ENCODE results near the gene SIVA1. TPM values are rescaled to one million over a fixed set of nuclear protein-coding genes. Genes with fewer than 3 reads are reported as not detected.

Gene SIVA1
- polyA plus RNA-seq, 3 donors: 102 to 193 (median 156) TPM

GRCh38 chr14:104758981-104759969 lies 6.3 kb downstream of the SIVA1 start:
- Histone ChIP-seq H3K27me3 (ENCODE audit: control insufficient read depth in 2 of 2, insufficient read depth in 2 of 2, low read length in 2 of 2) (no peaks in the 10 kb centered on the region), H2AFZ (ENCODE audit: insufficient read depth, low read depth, low read length, poor library complexity, severe bottlenecking) (no peak overlapping the region), H4K20me1 (ENCODE audit: insufficient read depth, low read length) (peaks cover 37% of the 10 kb centered on the region), H3K79me2 (ENCODE audit: insufficient read depth, low read length) (peaks cover 31% of the 10 kb centered on the region), H3K4me1 (ENCODE audit: control insufficient read depth in 1 of 2, insufficient read depth in 2 of 2, low read length in 2 of 2) (peaks cover 4% of the 10 kb centered on the region in 2 donors), H3K9me3 (replicated peaks in 1 of 2; ENCODE audit: control insufficient read depth in 1 of 2, insufficient read depth in 1 of 2, low read length in 2 of 2) (no peaks in the 10 kb centered on the region), H3K9ac (ENCODE audit: insufficient read depth, low read length, poor library complexity, severe bottlenecking) (no peak overlapping the region), H3K36me3 (replicated peaks in 1 of 2; ENCODE audit: control insufficient read depth in 1 of 2, insufficient read depth in 2 of 2, low read length in 2 of 2) (peaks cover 38 to 59% of the 10 kb centered on the region in 2 donors), H3K4me2 (replicated peaks; ENCODE audit: extremely low read depth, low read length, poor library complexity, severe bottlenecking) (no peak overlapping the region), H3K27ac (ENCODE audit: low read depth in 1 of 2, low read length in 2 of 2) (no peak overlapping the region), H3K4me3 (replicated peaks in 1 of 3; ENCODE audit: low read depth in 2 of 3, low read length in 3 of 3) (no peak overlapping the region)
- Mint-ChIP-seq H3K27ac (peak overlapping the region in 2 of 7 donors; percentile 32 to 77), H3K4me3 (no peak overlapping the region), H3K27me3 (ENCODE audit: low read depth in 3 of 3) (no peaks in the 10 kb centered on the region), H3K4me1 (peaks cover 2% of the 10 kb centered on the region), H3K9me3 (peaks cover 0 to 4% (median 0%) of the 10 kb centered on the region in 7 donors), H3K36me3 (peaks cover 49 to 59% of the 10 kb centered on the region in 2 donors)
- WGBS (ENCODE audit: insufficient coverage): 96% methylated on average over 25 of the region's 30 CpGs
- DNase-seq: no peak
- intact Hi-C loops (cut with micrococcal nuclease): no loop called here
- no peak for TF ChIP-seq CTCF (IDR thresholded peaks at IDR 0.05)

GRCh38 chr14:104765517-104765916 lies 12.6 kb downstream of the SIVA1 start:
- no peak overlapping the region for H3K4me3 Mint-ChIP-seq
- H2AFZ ChIP-seq (ENCODE audit: insufficient read depth, low read depth, low read length, poor library complexity, severe bottlenecking): no peak overlapping the region
- no CpG with 5 or more reads among the region's 3 CpGs for WGBS (ENCODE audit: insufficient coverage)
- H3K9ac ChIP-seq (ENCODE audit: insufficient read depth, low read length, poor library complexity, severe bottlenecking): no peak overlapping the region
- no peak overlapping the region for H3K27ac ChIP-seq (ENCODE audit: low read depth in 1 of 2, low read length in 2 of 2)
- H3K4me1 ChIP-seq (ENCODE audit: control insufficient read depth in 1 of 2, insufficient read depth in 2 of 2, low read length in 2 of 2): peaks cover 0 to 9% of the 10 kb centered on the region in 2 donors
- peaks cover 6% of the 10 kb centered on the region for H3K4me1 Mint-ChIP-seq
- peaks cover 0 to 4% (median 0%) of the 10 kb centered on the region in 7 donors for H3K9me3 Mint-ChIP-seq
- TF ChIP-seq CTCF (IDR thresholded peaks at IDR 0.05): no peak
- peaks cover 5 to 15% of the 10 kb centered on the region in 2 donors for H3K36me3 ChIP-seq (replicated peaks in 1 of 2; ENCODE audit: control insufficient read depth in 1 of 2, insufficient read depth in 2 of 2, low read length in 2 of 2)
- no peaks in the 10 kb centered on the region for H3K9me3 ChIP-seq (replicated peaks in 1 of 2; ENCODE audit: control insufficient read depth in 1 of 2, insufficient read depth in 1 of 2, low read length in 2 of 2)
- no peaks in the 10 kb centered on the region for H3K27me3 Mint-ChIP-seq (ENCODE audit: low read depth in 3 of 3)
- no peak overlapping the region for H3K4me2 ChIP-seq (replicated peaks; ENCODE audit: extremely low read depth, low read length, poor library complexity, severe bottlenecking)
- intact Hi-C loops (cut with micrococcal nuclease): no loop called here
- H3K79me2 ChIP-seq (ENCODE audit: insufficient read depth, low read length): no peaks in the 10 kb centered on the region
- peaks cover 16% of the 10 kb centered on the region for H4K20me1 ChIP-seq (ENCODE audit: insufficient read depth, low read length)
- no peaks in the 10 kb centered on the region for H3K27me3 ChIP-seq (ENCODE audit: control insufficient read depth in 2 of 2, insufficient read depth in 2 of 2, low read length in 2 of 2)
- peaks cover 15 to 21% of the 10 kb centered on the region in 2 donors for H3K36me3 Mint-ChIP-seq
- no peak overlapping the region for H3K27ac Mint-ChIP-seq
- no peak for DNase-seq
- H3K4me3 ChIP-seq (replicated peaks in 1 of 3; ENCODE audit: low read depth in 2 of 3, low read length in 3 of 3): no peak overlapping the region

Measured in CD14-positive monocyte (primary cell).